Stimulated activated naive CD4-positive, alpha-beta T cell treated with Interleukin-2 at 50 U/mL for 16 hours (primary cell): Measurements from ENCODE around the gene C6orf47.

Experiments used
- DNase-seq: peaks from one replicate; lab custom pipeline; 2025; lab: John Stamatoyannopoulos, UW

Gene C6orf47

DNA sequence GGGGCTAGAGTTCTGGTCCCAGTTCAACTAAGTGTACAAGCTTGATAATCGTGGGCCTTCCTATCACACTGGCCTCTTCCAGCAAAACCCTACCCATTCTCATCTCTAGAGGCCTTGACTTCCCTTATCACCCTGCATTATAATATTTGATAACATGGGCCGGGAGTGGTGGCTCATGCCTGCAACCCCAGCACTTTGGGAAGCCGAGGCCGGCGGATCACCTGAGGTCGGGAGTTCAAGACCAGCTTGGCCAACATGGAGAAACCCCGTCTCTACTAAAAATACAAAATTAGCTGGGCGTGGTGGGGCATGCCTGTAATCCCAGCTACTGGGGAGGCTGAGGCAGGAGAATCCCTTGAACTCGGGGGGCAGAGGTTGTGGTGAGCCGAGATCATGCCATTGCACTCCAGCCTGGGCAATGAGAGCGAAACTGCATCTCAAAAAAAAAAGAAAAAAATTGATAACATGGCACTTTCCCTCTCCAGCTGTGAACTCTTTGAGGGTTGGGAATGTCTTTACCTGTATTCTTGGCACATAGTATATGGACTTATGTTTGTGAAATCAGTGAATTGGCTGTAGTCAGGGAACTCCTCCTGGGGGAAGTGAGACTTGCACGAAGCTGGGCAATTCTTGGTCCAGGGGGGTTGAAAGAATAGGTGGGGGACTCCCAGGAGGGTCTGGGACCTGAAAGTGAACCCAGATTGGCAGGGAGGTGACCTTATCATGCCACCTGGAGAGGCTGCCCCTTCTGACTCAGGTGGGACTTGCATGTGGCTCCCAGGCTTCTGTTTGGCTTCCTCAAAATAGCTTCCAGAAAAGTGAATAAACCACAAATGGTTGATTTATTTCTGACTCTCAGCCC is 915 bp upstream of the C6orf47 start:
- DNase-seq, result no peak

- no peak for DNase-seq
Observed at GRCh38 chr6:31659649-31660380, 763 bp downstream of the C6orf47 start.

DNA sequence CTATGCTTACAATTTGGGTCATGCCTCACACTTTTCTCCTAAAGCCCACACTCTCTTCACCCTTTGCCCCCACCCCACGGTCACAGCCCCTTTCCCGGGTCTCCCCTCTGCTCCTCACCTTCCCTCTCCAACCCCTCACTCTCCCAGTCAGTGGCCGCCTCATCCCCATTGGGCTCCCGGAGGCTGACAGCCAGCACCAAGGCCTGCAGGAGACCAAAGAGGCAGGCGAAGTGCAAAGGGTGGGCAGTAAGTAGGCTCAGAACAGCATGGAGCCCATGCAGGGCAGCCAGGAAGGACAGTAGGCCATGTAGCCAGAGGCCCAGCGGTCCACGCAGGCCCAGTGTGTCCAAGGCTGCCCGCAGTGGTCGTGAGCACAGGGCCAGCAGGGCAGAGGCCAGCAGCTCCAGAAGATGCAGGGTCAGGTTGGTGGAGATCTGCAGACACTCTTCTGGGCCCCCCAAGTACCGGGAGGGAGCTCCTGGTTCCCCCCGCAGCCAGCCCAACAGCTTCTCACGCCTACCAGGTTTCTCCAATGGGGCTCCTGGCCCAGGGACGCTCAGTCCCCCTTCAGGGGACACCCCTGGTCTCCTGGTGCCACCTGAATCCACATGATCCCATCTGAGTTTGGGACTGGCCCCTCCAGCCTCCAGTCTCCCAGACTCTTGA is 1.5 kb downstream of the C6orf47 start:
- DNase-seq, result no peak

DNA sequence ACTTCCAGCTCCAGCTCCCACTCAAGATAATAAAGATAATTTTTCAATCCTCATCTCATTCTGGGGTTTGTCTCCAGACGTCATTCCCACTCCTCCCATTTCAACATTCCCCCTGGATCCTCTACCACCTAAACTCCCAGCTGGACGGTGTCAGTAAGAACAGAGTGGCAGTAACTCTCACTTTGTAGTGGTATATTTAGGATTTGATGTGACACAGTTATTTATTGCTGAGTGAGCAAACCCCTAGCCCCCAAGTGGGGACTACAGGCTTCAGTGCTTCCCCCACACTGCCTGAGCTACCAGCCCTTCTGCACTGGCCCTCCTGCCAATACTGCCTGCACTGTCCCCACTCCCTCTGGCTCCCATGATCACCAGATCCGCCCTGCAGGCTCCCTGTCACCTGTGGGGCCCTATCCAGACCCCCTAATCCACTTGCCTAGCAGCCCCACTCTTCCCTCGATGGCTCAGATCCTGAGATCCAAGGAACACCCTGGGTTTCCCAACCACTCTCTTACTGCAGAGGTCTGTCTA is 2.4 kb downstream of the C6orf47 start:
- no peak for DNase-seq

DNA sequence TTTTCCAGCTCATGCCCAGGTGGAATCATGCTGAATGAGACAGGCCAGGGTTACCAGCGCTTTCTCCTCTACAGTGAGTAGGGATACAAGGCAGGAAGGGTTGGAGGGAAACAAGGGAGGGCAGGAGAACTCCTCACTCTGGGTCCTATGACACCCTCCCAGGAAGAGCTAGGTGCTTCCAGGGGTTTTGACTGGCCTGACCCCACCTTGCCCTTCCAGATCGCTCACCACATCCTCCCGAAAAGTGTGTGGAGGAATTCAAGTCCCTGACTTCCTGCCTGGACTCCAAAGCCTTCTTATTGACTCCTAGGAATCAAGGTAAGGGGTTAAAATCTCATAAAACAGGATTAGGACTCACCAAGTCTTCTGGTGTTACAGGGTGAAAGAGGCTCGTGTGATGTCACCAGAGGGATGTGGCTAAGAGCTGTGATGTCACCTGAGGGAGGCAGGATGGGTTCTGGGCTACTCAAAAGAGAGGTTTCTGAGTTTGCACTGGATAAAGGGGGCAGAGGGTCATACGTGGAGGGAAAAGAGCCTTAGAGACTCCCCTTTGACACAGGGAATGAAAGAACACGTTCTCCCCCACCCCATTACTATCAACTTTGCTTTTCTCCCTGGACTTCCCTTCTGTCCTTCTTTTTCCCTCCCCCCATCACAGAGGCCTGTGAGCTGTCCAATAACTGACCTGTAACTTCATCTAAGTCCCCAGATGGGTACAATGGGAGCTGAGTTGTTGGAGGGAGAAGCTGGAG is 3.0 kb downstream of the C6orf47 start:
- no peak for DNase-seq

DNA sequence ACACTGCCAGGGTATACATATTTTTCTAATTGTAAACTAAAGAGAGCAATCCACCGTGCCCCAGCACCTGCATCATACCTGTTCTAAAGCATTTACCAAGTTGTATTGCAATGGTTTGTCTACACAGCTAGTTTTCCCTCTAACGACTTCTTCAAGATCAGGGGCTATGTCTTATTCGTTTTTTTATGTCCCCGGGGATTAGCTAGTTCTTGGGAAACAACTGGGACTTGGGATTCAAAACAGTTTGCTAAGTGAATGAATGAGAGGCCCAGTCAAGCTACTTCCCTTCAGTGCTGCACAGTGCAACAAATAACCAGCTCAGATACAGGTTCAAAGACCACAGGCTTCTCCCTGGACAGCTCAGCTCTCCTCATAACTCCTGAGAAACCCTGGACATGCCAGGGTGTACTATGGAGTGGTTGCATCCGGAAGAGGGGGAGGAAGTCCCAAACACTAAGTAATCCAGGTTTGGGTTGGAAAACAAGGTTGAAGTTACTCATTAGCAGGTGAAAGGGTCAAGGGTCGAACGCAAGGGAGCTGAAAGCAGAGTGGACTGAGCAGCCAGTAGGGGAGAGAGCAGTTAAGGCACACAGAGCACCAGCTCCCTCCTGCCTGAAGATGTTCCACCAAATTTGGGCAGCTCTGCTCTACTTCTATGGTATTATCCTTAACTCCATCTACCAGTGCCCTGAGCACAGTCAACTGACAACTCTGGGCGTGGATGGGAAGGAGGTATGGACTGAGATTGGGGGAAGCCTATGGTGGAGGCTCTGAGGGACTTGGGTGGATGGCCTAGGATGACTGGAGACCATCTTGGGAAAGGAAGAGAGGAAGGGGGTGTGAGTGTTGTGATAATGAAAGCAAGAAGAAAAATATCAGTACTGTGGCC is 5.0 kb downstream of the C6orf47 start, which contains the start of gene APOM:
TSS of gene APOM (plus strand) at position 546 of the 889 bp plus-strand sequence. CDS start at position 619, 73 bp downstream.
- no peak for DNase-seq

DNA sequence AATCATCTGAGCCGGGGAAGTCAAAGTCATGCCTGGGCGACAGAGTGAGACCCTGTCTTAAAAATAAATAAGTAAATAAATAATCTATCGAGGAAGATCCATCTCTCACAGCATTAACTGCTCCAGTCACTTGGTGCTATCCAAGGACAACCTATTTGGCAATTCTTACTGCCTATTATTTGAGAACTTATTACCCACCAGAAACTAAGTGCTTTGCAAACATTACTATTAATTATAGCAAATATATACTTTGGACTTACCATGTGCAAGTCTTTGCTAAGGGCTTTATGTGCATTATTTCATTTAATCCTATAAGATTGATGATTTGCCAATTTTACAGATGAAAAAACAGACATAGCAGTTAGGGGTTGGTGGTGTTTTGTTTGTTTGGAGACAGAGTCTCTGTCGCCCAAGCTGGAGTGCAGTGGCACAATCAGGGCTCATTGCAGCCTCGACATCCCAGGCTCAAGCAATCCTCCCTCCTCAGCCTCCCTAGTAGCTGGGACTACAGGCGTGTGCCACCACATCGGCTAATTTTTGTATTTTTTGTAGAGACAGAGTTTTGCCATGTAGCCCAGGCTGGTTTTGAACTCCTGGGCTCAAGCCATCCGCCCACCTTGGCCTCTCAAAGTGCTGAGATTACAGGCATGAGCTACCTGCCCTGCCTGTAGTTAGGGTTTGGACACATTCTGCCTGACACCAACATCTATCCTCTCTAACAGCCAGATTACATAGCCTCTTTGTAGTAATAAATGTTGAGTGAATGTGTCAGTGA is 5.8 kb downstream of the C6orf47 start:
- no peak for DNase-seq

- DNase-seq, result peak; percentile 90
Observed at GRCh38 chr6:31652925-31653724, 7.5 kb downstream of the C6orf47 start.

- no peak for DNase-seq
Observed at GRCh38 chr6:31651602-31652191, 8.9 kb downstream of the C6orf47 start.

- no peak for DNase-seq
Observed at GRCh38 chr6:31645325-31645724, 15.3 kb downstream of the C6orf47 start.

DNA sequence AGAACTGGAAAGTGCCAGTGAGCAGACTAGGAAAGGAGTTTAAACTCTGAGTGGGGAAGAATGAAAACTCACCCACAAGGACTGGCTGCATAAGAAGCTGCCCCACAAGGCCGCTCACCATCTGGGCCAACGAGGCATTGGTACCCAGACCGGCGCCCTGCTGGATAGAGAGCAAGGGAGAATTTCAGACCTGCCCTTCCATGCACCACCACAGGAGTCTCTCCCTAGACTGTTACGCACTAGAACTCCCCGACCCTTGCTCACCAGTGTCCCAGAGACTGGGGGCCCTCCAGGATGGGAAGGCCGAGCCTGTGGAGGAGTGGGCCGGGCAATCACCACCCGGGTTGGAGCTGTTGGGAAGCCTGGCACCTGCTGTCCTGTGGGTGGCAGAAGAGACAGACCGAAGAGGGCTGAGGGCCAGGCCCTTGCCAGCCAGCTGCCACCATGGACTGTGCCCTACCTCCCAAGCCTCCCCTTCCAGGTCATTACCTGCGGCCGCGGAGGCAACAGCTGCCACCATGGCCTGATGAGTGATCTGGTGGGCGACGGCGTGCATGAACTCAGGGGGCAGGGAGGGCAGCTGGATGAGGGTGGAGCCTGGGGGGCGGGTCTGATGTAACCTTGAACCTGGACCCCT is 16.6 kb downstream of the C6orf47 start:
- no peak for DNase-seq

- DNase-seq, result no peak
Observed at GRCh38 chr6:31642798-31643570, 17.6 kb downstream of the C6orf47 start.

DNA sequence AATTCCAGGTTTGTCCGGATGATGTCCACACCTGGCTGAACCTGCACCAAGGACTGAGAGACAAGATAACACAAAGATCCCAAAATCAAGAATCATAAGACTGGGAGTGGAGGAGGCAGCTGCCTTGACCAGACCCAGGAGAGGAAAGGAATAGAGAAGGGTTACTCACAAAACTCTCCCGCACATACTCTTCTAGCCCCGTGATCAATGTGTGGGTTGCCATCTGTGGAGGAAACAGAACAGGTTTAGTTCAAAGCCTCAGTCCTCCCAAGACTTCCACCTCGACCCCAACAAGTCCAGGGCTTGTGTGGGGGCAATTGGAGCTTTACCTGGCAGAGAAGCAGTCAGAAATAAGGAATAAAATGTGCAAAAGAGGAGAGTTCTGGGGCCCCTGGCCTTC is 19.2 kb downstream of the C6orf47 start:
- DNase-seq, result no peak

DNA sequence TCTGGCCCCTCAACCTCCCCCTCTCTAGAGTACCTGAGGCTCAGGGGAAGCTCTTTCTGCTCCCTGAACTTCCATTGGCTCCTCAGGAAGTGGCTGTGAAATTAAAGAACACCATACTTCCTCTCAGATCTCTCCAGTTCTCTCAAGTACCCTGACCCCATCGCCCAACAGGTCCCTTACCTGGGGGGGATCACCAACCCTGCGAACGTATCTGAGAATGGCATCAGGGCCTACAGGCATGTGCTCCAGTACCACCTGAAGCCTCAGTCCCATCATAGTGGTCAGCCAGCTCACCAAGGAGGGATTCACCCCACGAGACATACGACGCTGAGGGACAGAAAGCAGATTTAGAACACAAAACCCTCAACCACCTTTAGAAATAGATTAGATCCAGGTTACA is 20.0 kb downstream of the C6orf47 start:
- DNase-seq, result no peak

DNA sequence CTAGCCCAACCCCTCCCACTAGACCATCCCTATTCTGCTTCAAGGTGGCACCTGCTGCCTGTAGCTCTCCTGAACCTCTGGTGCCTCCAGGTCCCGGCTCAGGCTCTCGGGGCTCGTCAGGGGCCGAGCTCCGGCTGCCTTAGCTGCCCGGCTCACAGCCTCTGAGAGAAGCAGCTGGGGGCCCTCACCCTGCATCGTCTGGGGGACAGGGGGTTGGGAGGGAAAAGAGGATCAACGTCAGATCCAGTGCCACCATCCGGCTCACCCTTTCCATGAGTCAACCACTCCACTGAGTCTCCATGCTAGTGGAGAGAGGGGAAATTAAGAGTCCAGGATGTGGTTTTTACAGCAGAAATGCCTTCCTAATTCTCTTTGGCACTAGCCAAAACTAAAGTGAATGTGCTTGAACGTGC is 21.1 kb downstream of the C6orf47 start:
- no peak for DNase-seq

DNA sequence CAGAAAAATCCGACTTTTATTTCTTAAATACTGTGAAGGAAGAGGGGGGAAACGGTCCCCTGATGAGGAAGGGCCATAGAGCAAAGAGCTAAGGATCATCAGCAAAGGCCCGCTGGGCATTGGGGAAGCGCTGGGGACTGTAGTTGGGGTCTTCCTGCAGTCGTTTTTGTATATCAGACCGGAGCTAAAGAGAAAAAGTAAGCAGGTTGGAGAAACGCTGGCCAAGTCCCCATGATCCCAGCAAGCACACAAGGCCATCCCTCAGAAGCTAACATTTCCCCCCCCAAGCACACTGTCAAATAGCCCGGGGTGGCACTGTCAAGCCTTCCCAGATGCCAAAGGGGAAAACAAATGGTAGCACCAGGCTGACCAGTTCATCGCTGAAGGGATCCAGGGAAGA is 21.5 kb downstream of the C6orf47 start:
- DNase-seq, result no peak
